Measurements from ENCODE around the gene DDX5.
A peak's percentile ranks its signal among the peaks of the same experiment; 100 is the strongest.

DDX5 gene

GRCh38 chr17:64491994-64492393 lies 14.1 kb downstream of the DDX5 start:
- H2AFZ ChIP-seq (ENCODE audit: low read depth, low read length): no peak overlapping the region
- H3K23ac ChIP-seq (ENCODE audit: low read length in 2 of 2): no peak overlapping the region
- no peak overlapping the region for H3K27ac ChIP-seq (ENCODE audit: low read length, poor library complexity, severe bottlenecking)
- peaks cover 6% of the 10 kb centered on the region for H3K4me1 ChIP-seq (ENCODE audit: control insufficient read depth, insufficient read depth, low read depth, low read length)
- H3K27me3 ChIP-seq (ENCODE audit: control insufficient read depth in 1 of 2, insufficient read depth in 1 of 2, low read length in 2 of 2): no peaks in the 10 kb centered on the region
- H3K4ac ChIP-seq (ENCODE audit: low read depth in 1 of 2, low read length in 2 of 2): no peak overlapping the region
- H2AK5ac ChIP-seq (ENCODE audit: low read length, severe bottlenecking): no peak overlapping the region
- H2BK12ac ChIP-seq (ENCODE audit: low read length in 2 of 2): no peak overlapping the region
- WGBS: 50% methylated on average over 2 of the region's 3 CpGs
- no peak overlapping the region for H4K8ac ChIP-seq (ENCODE audit: low read length)
- no peak overlapping the region for H2BK120ac ChIP-seq (ENCODE audit: low read depth, low read length)
- no peak overlapping the region for H4K91ac ChIP-seq (ENCODE audit: low read length)
- H3K9ac ChIP-seq (ENCODE audit: low read length): peak overlapping the region; percentile 41
- H3K14ac ChIP-seq (ENCODE audit: low read length in 2 of 2): no peak overlapping the region
- peaks cover 13 to 45% of the 10 kb centered on the region in 2 experiments for H3K36me3 ChIP-seq (ENCODE audit: control insufficient read depth in 1 of 2, insufficient read depth in 2 of 2, low read depth in 1 of 2, low read length in 2 of 2)
- no peak overlapping the region for H2BK5ac ChIP-seq (ENCODE audit: low read depth, low read length, poor library complexity, severe bottlenecking)
- H3K4me3 ChIP-seq (ENCODE audit: insufficient read depth in 1 of 2, low read depth in 1 of 2, low read length in 2 of 2): no peak overlapping the region
- H3K18ac ChIP-seq (ENCODE audit: low read depth in 1 of 2, low read length in 2 of 2): no peak overlapping the region
- H3K9me3 ChIP-seq (ENCODE audit: control insufficient read depth, low read length): no peaks in the 10 kb centered on the region
- H2BK15ac ChIP-seq (ENCODE audit: low read depth, poor library complexity, severe bottlenecking): no peak overlapping the region
- DNase-seq: peak; percentile 49
- H3K4me2 ChIP-seq (ENCODE audit: low read length, poor library complexity, severe bottlenecking): no peak overlapping the region
- H3K79me1 ChIP-seq (replicated peaks; ENCODE audit: low read length, poor library complexity, severe bottlenecking): peaks cover 11% of the 10 kb centered on the region

GRCh38 chr17:64491034-64491860 lies 14.8 kb downstream of the DDX5 start:
- H3K14ac ChIP-seq (ENCODE audit: low read length in 2 of 2): no peak overlapping the region
- no peak overlapping the region for H4K91ac ChIP-seq (ENCODE audit: low read length)
- H3K23ac ChIP-seq (ENCODE audit: low read length in 2 of 2): no peak overlapping the region
- H2BK12ac ChIP-seq (ENCODE audit: low read length in 2 of 2): no peak overlapping the region
- peak overlapping the region; percentile 41 for H3K9ac ChIP-seq (ENCODE audit: low read length)
- H3K9me3 ChIP-seq (ENCODE audit: control insufficient read depth, low read length): no peaks in the 10 kb centered on the region
- H2BK120ac ChIP-seq (ENCODE audit: low read depth, low read length): no peak overlapping the region
- no peak overlapping the region for H3K27ac ChIP-seq (ENCODE audit: low read length, poor library complexity, severe bottlenecking)
- H2BK15ac ChIP-seq (ENCODE audit: low read depth, poor library complexity, severe bottlenecking): no peak overlapping the region
- no peak overlapping the region for H3K4me2 ChIP-seq (ENCODE audit: low read length, poor library complexity, severe bottlenecking)
- no peak overlapping the region for H2AFZ ChIP-seq (ENCODE audit: low read depth, low read length)
- no peak overlapping the region for H2BK5ac ChIP-seq (ENCODE audit: low read depth, low read length, poor library complexity, severe bottlenecking)
- H3K27me3 ChIP-seq (ENCODE audit: control insufficient read depth in 1 of 2, insufficient read depth in 1 of 2, low read length in 2 of 2): no peaks in the 10 kb centered on the region
- no peak overlapping the region for H2AK5ac ChIP-seq (ENCODE audit: low read length, severe bottlenecking)
- H3K36me3 ChIP-seq (ENCODE audit: control insufficient read depth in 1 of 2, insufficient read depth in 2 of 2, low read depth in 1 of 2, low read length in 2 of 2): peaks cover 13 to 51% of the 10 kb centered on the region in 2 experiments
- DNase-seq: peak; percentile 52
- no peak overlapping the region for H3K4ac ChIP-seq (ENCODE audit: low read depth in 1 of 2, low read length in 2 of 2)
- 96% methylated on average over 11 of the region's 13 CpGs for WGBS
- H3K4me1 ChIP-seq (ENCODE audit: control insufficient read depth, insufficient read depth, low read depth, low read length): peaks cover 6% of the 10 kb centered on the region
- H3K4me3 ChIP-seq (ENCODE audit: insufficient read depth in 1 of 2, low read depth in 1 of 2, low read length in 2 of 2): no peak overlapping the region
- no peak overlapping the region for H4K8ac ChIP-seq (ENCODE audit: low read length)
- H3K18ac ChIP-seq (ENCODE audit: low read depth in 1 of 2, low read length in 2 of 2): no peak overlapping the region
- H3K79me1 ChIP-seq (replicated peaks; ENCODE audit: low read length, poor library complexity, severe bottlenecking): peaks cover 7% of the 10 kb centered on the region

- Histone ChIP-seq H2AK5ac (ENCODE audit: low read length, severe bottlenecking) (no peak overlapping the region), H3K4me1 (ENCODE audit: control insufficient read depth, insufficient read depth, low read depth, low read length) (peaks cover 2% of the 10 kb centered on the region), H3K27ac (ENCODE audit: low read length, poor library complexity, severe bottlenecking) (no peak overlapping the region), H3K36me3 (ENCODE audit: control insufficient read depth in 1 of 2, insufficient read depth in 2 of 2, low read depth in 1 of 2, low read length in 2 of 2) (peaks cover 17 to 80% of the 10 kb centered on the region in 2 experiments), H4K91ac (ENCODE audit: low read length) (no peak overlapping the region), H3K9ac (ENCODE audit: low read length) (no peak overlapping the region), H2BK12ac (ENCODE audit: low read length in 2 of 2) (no peak overlapping the region), H3K9me3 (ENCODE audit: control insufficient read depth, low read length) (no peaks in the 10 kb centered on the region), H3K4me2 (ENCODE audit: low read length, poor library complexity, severe bottlenecking) (no peak overlapping the region), H3K4ac (ENCODE audit: low read depth in 1 of 2, low read length in 2 of 2) (no peak overlapping the region), H3K14ac (ENCODE audit: low read length in 2 of 2) (no peak overlapping the region), H2BK15ac (ENCODE audit: low read depth, poor library complexity, severe bottlenecking) (no peak overlapping the region), H3K79me1 (replicated peaks; ENCODE audit: low read length, poor library complexity, severe bottlenecking) (peaks cover 7% of the 10 kb centered on the region), H2AFZ (ENCODE audit: low read depth, low read length) (no peak overlapping the region), H2BK5ac (ENCODE audit: low read depth, low read length, poor library complexity, severe bottlenecking) (no peak overlapping the region), H4K8ac (ENCODE audit: low read length) (no peak overlapping the region), H3K4me3 (ENCODE audit: insufficient read depth in 1 of 2, low read depth in 1 of 2, low read length in 2 of 2) (no peak overlapping the region), H3K23ac (ENCODE audit: low read length in 2 of 2) (no peak overlapping the region), H2BK120ac (ENCODE audit: low read depth, low read length) (no peak overlapping the region), H3K18ac (ENCODE audit: low read depth in 1 of 2, low read length in 2 of 2) (no peak overlapping the region), H3K27me3 (ENCODE audit: control insufficient read depth in 1 of 2, insufficient read depth in 1 of 2, low read length in 2 of 2) (no peaks in the 10 kb centered on the region)
- no CpG with 5 or more reads among the region's 2 CpGs for WGBS
- no peak for DNase-seq
Observed at GRCh38 chr17:64488301-64488700, 17.8 kb downstream of the DDX5 start.

- H3K4me2 ChIP-seq (ENCODE audit: low read length, poor library complexity, severe bottlenecking): no peak overlapping the region
- H3K79me1 ChIP-seq (replicated peaks; ENCODE audit: low read length, poor library complexity, severe bottlenecking): peaks cover 4% of the 10 kb centered on the region
- no peak overlapping the region for H2AK5ac ChIP-seq (ENCODE audit: low read length, severe bottlenecking)
- no peak overlapping the region for H2BK12ac ChIP-seq (ENCODE audit: low read length in 2 of 2)
- H3K27me3 ChIP-seq (ENCODE audit: control insufficient read depth in 1 of 2, insufficient read depth in 1 of 2, low read length in 2 of 2): no peaks in the 10 kb centered on the region
- no peak overlapping the region for H4K8ac ChIP-seq (ENCODE audit: low read length)
- DNase-seq: no peak
- H3K18ac ChIP-seq (ENCODE audit: low read depth in 1 of 2, low read length in 2 of 2): no peak overlapping the region
- no peak overlapping the region for H2BK5ac ChIP-seq (ENCODE audit: low read depth, low read length, poor library complexity, severe bottlenecking)
- no peak overlapping the region for H3K23ac ChIP-seq (ENCODE audit: low read length in 2 of 2)
- H3K9me3 ChIP-seq (ENCODE audit: control insufficient read depth, low read length): no peaks in the 10 kb centered on the region
- no peak overlapping the region for H2BK15ac ChIP-seq (ENCODE audit: low read depth, poor library complexity, severe bottlenecking)
- H2AFZ ChIP-seq (ENCODE audit: low read depth, low read length): no peak overlapping the region
- no peak overlapping the region for H3K4me3 ChIP-seq (ENCODE audit: insufficient read depth in 1 of 2, low read depth in 1 of 2, low read length in 2 of 2)
- no peak overlapping the region for H3K4ac ChIP-seq (ENCODE audit: low read depth in 1 of 2, low read length in 2 of 2)
- peak overlapping the region; percentile 30 for H3K9ac ChIP-seq (ENCODE audit: low read length)
- no peak overlapping the region for H2BK120ac ChIP-seq (ENCODE audit: low read depth, low read length)
- no peak overlapping the region for H3K14ac ChIP-seq (ENCODE audit: low read length in 2 of 2)
- WGBS: 93% methylated on average over 3 of the region's 3 CpGs
- no peak overlapping the region for H3K27ac ChIP-seq (ENCODE audit: low read length, poor library complexity, severe bottlenecking)
- no peak overlapping the region for H4K91ac ChIP-seq (ENCODE audit: low read length)
- H3K36me3 ChIP-seq (ENCODE audit: control insufficient read depth in 1 of 2, insufficient read depth in 2 of 2, low read depth in 1 of 2, low read length in 2 of 2): peaks cover 10 to 75% of the 10 kb centered on the region in 2 experiments
- H3K4me1 ChIP-seq (ENCODE audit: control insufficient read depth, insufficient read depth, low read depth, low read length): no peaks in the 10 kb centered on the region
Observed at GRCh38 chr17:64484380-64484779, 21.7 kb downstream of the DDX5 start.
